ENCODE results near the gene GNB3. TPM values are rescaled to one million over a fixed set of nuclear protein-coding genes. Genes with fewer than 3 reads are reported as not detected.

Gene GNB3
- total and polyA plus RNA-seq, 9 of the 15 experiments (the other 6 are each of a cell fraction or from before 2014, with no cell fraction given), result 1.4 to 5.8 (median 2.0) TPM

- TF ChIP-seq E2F3 (CRISPR knock-in tag; IDR thresholded peaks at IDR 0.05) (0 out of 2 replicates have a peak, but pooled peaks have one; percentile 61), NR4A1 (CRISPR knock-in tag; IDR thresholded peaks at IDR 0.05) (0 out of 2 replicates have a peak, but pooled peaks have one; percentile 46), NR4A1 (tag; IDR thresholded peaks at IDR 0.05) (peak; percentile 95), TFAP4 (CRISPR knock-in tag; IDR thresholded peaks at IDR 0.05; ENCODE audit: borderline replicate concordance) (no peak; the same call in 1 of the 2 replicates), ZNF592 (IDR thresholded peaks at IDR 0.05) (peak; percentile 99), THRAP3 (IDR thresholded peaks at IDR 0.05; ENCODE audit: borderline replicate concordance) (no peak), MEF2D (tag; conservative IDR thresholded peaks at IDR 0.05; ENCODE audit: low read depth) (peak; percentile 85), RB1 (IDR thresholded peaks at IDR 0.05; ENCODE audit: low read depth) (no peak), RFX7 (CRISPR knock-in tag; IDR thresholded peaks at IDR 0.05) (no peak), TEAD2 (tag; IDR thresholded peaks at IDR 0.05) (peak; percentile 73), CTCFL (IDR thresholded peaks at IDR 0.05; ENCODE audit: borderline replicate concordance, insufficient read depth, low read depth, low read length, poor library complexity, severe bottlenecking) (peak; percentile 1), MBD2 (IDR thresholded peaks at IDR 0.05; ENCODE audit: borderline replicate concordance, low read depth) (peak; percentile 99), NFXL1 (CRISPR knock-in tag; IDR thresholded peaks at IDR 0.05) (0 out of 2 replicates have a peak, but pooled peaks have one; percentile 49), CREM (IDR thresholded peaks at IDR 0.05; ENCODE audit: low read depth) (peak; percentile 96), CREB1 (IDR thresholded peaks at IDR 0.05) (peak; percentile 77), CREB1 (CRISPR knock-in tag; IDR thresholded peaks at IDR 0.05) (peak; percentile 89)
Observed at GRCh38 chr12:6851921-6852650, 11.4 kb downstream of the GNB3 start, which contains the start of gene USP5 (continued).

All from K562 (cell line).